ENCODE measurements around the gene ARGLU1. TPM values are rescaled to one million over a fixed set of nuclear protein-coding genes. Genes with fewer than 3 reads are reported as not detected.

Gene ARGLU1
- total RNA-seq, 4 donors from 2014 or later, result 88.4 to 118 (median 106) TPM

GRCh38 chr13:106514928-106515634, 52.9 kb downstream of the ARGLU1 start:
- TF ChIP-seq CTCF (IDR thresholded peaks at IDR 0.05; ENCODE audit: low read depth), result no peak

- TF ChIP-seq CTCF (IDR thresholded peaks at IDR 0.05; ENCODE audit: low read depth), result no peak
Observed at GRCh38 chr13:106513025-106513983, 54.6 kb downstream of the ARGLU1 start.

- TF ChIP-seq CTCF (IDR thresholded peaks at IDR 0.05; ENCODE audit: low read depth), result no peak
Observed at GRCh38 chr13:106507560-106508274, 60.2 kb downstream of the ARGLU1 start.

- TF ChIP-seq CTCF (IDR thresholded peaks at IDR 0.05; ENCODE audit: low read depth), result no peak
Observed at GRCh38 chr13:106506286-106506685, 61.7 kb downstream of the ARGLU1 start.

- TF ChIP-seq CTCF (IDR thresholded peaks at IDR 0.05; ENCODE audit: low read depth), result no peak
Observed at GRCh38 chr13:106505732-106506131, 62.2 kb downstream of the ARGLU1 start.

GRCh38 chr13:106505295-106505694, 62.6 kb downstream of the ARGLU1 start:
- TF ChIP-seq CTCF (IDR thresholded peaks at IDR 0.05; ENCODE audit: low read depth), result no peak
